Neuronal stem cell (in vitro differentiated cells): ENCODE results near the gene CABLES2.
A peak's percentile ranks its signal among the peaks of the same experiment; 100 is the strongest.

Experiments
- DNase-seq: peaks from one replicate; pipeline ENCODE4 v3.0.0-alpha.2; 2013; ENCODE audit warnings: low spot score
- H2AFZ ChIP-seq: one replicate; pipeline ENCODE4 v1.6.1; 2013; ENCODE audit warnings: mild to moderate bottlenecking, low read length, inconsistent platforms
- H2AK5ac ChIP-seq: 2 replicates; pipeline ENCODE4 v1.6.1; 2013; ENCODE audit warnings: low read depth, mild to moderate bottlenecking, inconsistent platforms, low read length, moderate library complexity, mixed read lengths
- H2BK120ac ChIP-seq: 2 replicates; pipeline ENCODE4 v1.6.1; 2013; ENCODE audit warnings: low read depth, mild to moderate bottlenecking, inconsistent platforms, low read length, moderate library complexity, mixed read lengths
- H2BK12ac ChIP-seq: one replicate; pipeline ENCODE4 v1.6.1; 2013; ENCODE audit warnings: low read length, inconsistent platforms
- H2BK15ac ChIP-seq: 2 replicates; pipeline ENCODE4 v1.6.1; 2013; ENCODE audit warnings: mild to moderate bottlenecking, low read length, inconsistent platforms, mixed read lengths
- H2BK5ac ChIP-seq: one replicate; pipeline ENCODE4 v1.6.1; 2013; ENCODE audit warnings: inconsistent platforms, mild to moderate bottlenecking, low read length, moderate library complexity
- H3K14ac ChIP-seq: one replicate; pipeline ENCODE4 v1.6.1; 2013; ENCODE audit warnings: low read length, inconsistent platforms
- H3K18ac ChIP-seq: 2 replicates; pipeline ENCODE4 v1.6.1; 2013; ENCODE audit warnings: low read length, inconsistent platforms
- H3K23ac ChIP-seq: 2 replicates; pipeline ENCODE4 v1.6.1; 2013; ENCODE audit warnings: low read depth, mild to moderate bottlenecking, mixed read lengths, low read length, inconsistent platforms; ENCODE audit not compliant: poor library complexity
- H3K27ac ChIP-seq: replicated peaks from 3 replicates; pipeline ENCODE4 v1.5.1; 2013; ENCODE audit warnings: low read length, inconsistent platforms
- H3K27me3 ChIP-seq, 3 experiments: 2 replicates each; pipeline ENCODE4 v1.6.1; 2013; ENCODE audit warnings: low read length in 3 of 3, mild to moderate bottlenecking in 2 of 3, inconsistent platforms in 1 of 3, low read depth in 1 of 3, mixed read lengths in 1 of 3, moderate library complexity in 1 of 3; ENCODE audit not compliant: control insufficient read depth in 3 of 3, insufficient read depth in 3 of 3
- H3K36me3 ChIP-seq, 2 donors: replicated peaks in 1 of 2; 2 replicates each; pipeline ENCODE4 v1.6.1; 2013; ENCODE audit warnings: low read length in 2 of 2; ENCODE audit not compliant: control insufficient read depth in 2 of 2, insufficient read depth in 2 of 2
- H3K4ac ChIP-seq: 2 replicates; pipeline ENCODE4 v1.6.1; 2013; ENCODE audit warnings: inconsistent platforms, mild to moderate bottlenecking, low read length, moderate library complexity
- H3K4me1 ChIP-seq, 2 donors: 1 replicate in 1 of 2; 2 replicates in 1 of 2; pipeline ENCODE4 v1.6.1; 2013; ENCODE audit warnings: low read length in 2 of 2, low read depth in 1 of 2; ENCODE audit not compliant: control insufficient read depth in 2 of 2, insufficient read depth in 1 of 2
- H3K4me2 ChIP-seq: one replicate; pipeline ENCODE4 v1.6.1; 2013; ENCODE audit warnings: mild to moderate bottlenecking, low read length, inconsistent platforms; ENCODE audit not compliant: insufficient read depth, poor library complexity, severe bottlenecking
- H3K4me3 ChIP-seq, 2 donors: 2 replicates each; pipeline ENCODE4 v1.5.1; 2013; ENCODE audit warnings: low read length in 2 of 2, mild to moderate bottlenecking in 2 of 2, inconsistent platforms in 1 of 2, moderate library complexity in 1 of 2
- H3K79me1 ChIP-seq: one replicate; pipeline ENCODE4 v1.6.1; 2013; ENCODE audit warnings: low read depth, mild to moderate bottlenecking, inconsistent platforms, low read length, moderate library complexity
- H3K9ac ChIP-seq: one replicate; pipeline ENCODE4 v1.6.1; 2013; ENCODE audit warnings: mild to moderate bottlenecking, low read depth, low read length, inconsistent platforms; ENCODE audit not compliant: poor library complexity
- H3K9me3 ChIP-seq, 2 donors: replicated peaks in 1 of 2; 2 replicates each; pipeline versions ENCODE3 to v1.6.1; 2013; ENCODE audit warnings: low read length in 2 of 2, mild to moderate bottlenecking in 2 of 2, inconsistent platforms in 1 of 2, low read depth in 1 of 2, mixed read lengths in 1 of 2, moderate library complexity in 1 of 2; ENCODE audit not compliant: control insufficient read depth in 2 of 2, insufficient read depth in 1 of 2
- H4K8ac ChIP-seq: one replicate; pipeline ENCODE4 v1.6.1; 2013; ENCODE audit warnings: low read depth, mild to moderate bottlenecking, inconsistent platforms, low read length, moderate library complexity
- H4K91ac ChIP-seq: one replicate; pipeline ENCODE4 v1.6.1; 2013; ENCODE audit warnings: low read length, low read depth, mild to moderate bottlenecking, inconsistent platforms; ENCODE audit not compliant: poor library complexity
- WGBS, 2 donors: extraction: QIAGEN DNeasy Blood & Tissue Kit; methylation state at CpG; one replicate each; pipeline ENCODE4 v1.1.7; 2013; ENCODE audit warnings: missing lambda C conversion rate in 2 of 2, mixed read lengths in 1 of 2; ENCODE audit not compliant: insufficient read length in 2 of 2, insufficient replicate concordance in 1 of 2; ENCODE audit errors: extremely low coverage in 2 of 2; 5-methylcytosine and 5-hydroxymethylcytosine counted together

CABLES2 gene

DNA sequence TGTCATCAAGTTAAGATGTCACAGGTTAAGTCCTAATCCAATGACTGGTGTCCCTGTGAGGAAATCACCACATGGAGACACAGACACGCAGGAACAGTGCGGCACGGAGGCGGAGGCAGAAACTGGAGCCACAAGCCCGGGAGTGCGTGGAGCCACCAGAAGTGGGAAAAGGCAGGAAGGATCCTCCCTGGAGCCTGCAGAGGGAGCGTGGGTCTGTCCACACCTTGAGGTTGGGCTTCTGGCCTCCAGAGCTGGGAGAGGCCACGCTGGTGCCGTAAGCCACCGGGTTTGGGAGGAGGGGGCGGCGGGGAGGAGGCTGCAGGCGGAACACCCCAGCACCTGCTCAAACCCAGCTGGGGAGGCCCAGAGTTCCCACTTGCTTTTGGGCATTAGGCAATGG is 3.8 kb downstream of the CABLES2 start:
- H2BK120ac ChIP-seq: no peak overlapping the region
- H3K36me3 ChIP-seq: peaks cover 7% of the 10 kb centered on the region in 2 donors
- no peak overlapping the region for H2BK15ac ChIP-seq
- no peak overlapping the region for H2AK5ac ChIP-seq
- H3K23ac ChIP-seq: peak overlapping the region; percentile 55
- H2BK12ac ChIP-seq: no peak overlapping the region
- no peak for DNase-seq
- H3K4me1 ChIP-seq: peaks cover 9 to 16% of the 10 kb centered on the region in 2 donors
- peaks cover 24% of the 10 kb centered on the region for H3K79me1 ChIP-seq
- H2BK5ac ChIP-seq: no peak overlapping the region
- H3K27ac ChIP-seq: no peak overlapping the region
- no peaks in the 10 kb centered on the region for H3K9me3 ChIP-seq
- no peak overlapping the region for H4K8ac ChIP-seq
- H3K4ac ChIP-seq: no peak overlapping the region
- H3K18ac ChIP-seq: no peak overlapping the region
- no peak overlapping the region for H3K9ac ChIP-seq
- H3K4me2 ChIP-seq: no peak overlapping the region
- WGBS, 2 donors: no CpG with 5 or more reads among the region's 13 CpGs
- no peak overlapping the region for H4K91ac ChIP-seq
- no peak overlapping the region for H3K4me3 ChIP-seq
- H3K27me3 ChIP-seq: peaks cover 0 to 9% (median 0%) of the 10 kb centered on the region in 3 experiments
- H2AFZ ChIP-seq: no peak overlapping the region
- no peak overlapping the region for H3K14ac ChIP-seq

DNA sequence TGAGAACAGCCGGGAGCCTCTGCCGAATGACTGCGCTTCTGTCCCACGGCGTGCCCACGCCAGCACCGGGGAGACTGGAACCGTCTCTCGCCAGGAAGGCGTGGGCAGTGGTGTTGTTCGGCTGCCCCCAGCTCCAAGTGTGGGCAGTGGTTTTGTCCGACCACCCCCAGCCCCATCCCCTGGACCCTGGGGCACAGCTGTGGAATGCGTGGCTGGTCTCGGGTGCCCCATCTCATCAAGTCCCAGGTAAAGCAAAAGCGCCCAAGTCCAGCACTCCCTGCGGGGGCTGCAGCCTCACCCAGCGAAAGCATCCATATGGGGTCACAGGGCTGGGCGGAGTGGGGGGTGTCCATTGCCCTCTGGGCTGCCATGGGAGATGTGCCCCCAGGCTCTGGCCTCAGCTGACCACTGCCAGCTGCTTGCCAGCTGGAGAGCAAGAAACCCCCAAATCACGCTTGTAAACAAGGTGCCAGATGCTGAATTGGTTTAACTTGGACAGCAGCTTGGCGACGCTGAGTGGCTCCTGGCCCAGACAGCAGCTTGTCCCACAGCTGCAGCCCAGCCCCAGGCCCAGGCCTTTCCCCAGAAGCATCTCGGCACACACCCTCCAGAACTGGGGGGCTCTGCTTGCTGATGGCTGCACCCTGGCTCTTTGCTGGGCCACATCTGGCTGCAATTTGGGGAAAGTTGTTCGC is 4.5 kb downstream of the CABLES2 start:
- Histone ChIP-seq H3K9ac (no peak overlapping the region), H2BK12ac (no peak overlapping the region), H3K23ac (peak overlapping the region; percentile 55), H2AFZ (no peak overlapping the region), H3K27me3 (peaks cover 0 to 2% (median 0%) of the 10 kb centered on the region in 3 experiments), H3K4me3 (no peak overlapping the region), H2BK15ac (no peak overlapping the region), H3K36me3 (peaks cover 7 to 11% of the 10 kb centered on the region in 2 donors), H3K4me1 (peaks cover 9 to 14% of the 10 kb centered on the region in 2 donors), H4K8ac (no peak overlapping the region), H4K91ac (no peak overlapping the region), H3K4me2 (no peak overlapping the region), H3K9me3 (peaks cover 0 to 1% of the 10 kb centered on the region in 2 donors), H3K27ac (no peak overlapping the region), H3K4ac (no peak overlapping the region), H3K79me1 (peaks cover 31% of the 10 kb centered on the region), H2AK5ac (no peak overlapping the region), H2BK120ac (no peak overlapping the region), H3K14ac (no peak overlapping the region), H2BK5ac (no peak overlapping the region), H3K18ac (no peak overlapping the region)
- no peak for DNase-seq
- WGBS, 2 donors: no CpG with 5 or more reads among the region's 23 CpGs

DNA sequence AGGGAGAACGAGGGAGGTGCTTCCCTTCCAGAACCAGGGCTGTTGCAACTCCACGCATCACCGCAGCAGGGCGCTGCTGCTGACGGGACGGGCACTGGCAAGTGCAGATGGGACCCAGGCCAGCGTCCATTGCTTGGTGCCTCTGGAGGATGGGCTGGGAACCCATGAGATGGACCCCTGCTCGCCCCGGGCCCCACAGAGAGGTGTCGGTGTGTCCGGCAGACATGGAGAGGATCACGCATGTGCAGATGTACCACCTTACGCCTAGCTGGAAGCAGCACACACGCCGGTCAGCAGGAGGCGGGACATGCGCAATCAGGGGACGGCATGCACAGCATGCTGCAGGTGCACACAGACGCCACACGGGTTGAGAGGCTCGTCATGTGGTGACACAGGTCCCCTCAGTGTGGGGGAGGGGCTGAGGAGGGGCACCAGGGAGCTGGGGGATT is 5.7 kb downstream of the CABLES2 start:
- H3K14ac ChIP-seq: peak overlapping the region; percentile 56
- H3K36me3 ChIP-seq: peaks cover 7 to 14% of the 10 kb centered on the region in 2 donors
- peaks cover 9 to 10% of the 10 kb centered on the region in 2 donors for H3K4me1 ChIP-seq
- no peak overlapping the region for H2BK15ac ChIP-seq
- no peak overlapping the region for H3K4ac ChIP-seq
- peaks cover 30% of the 10 kb centered on the region for H3K79me1 ChIP-seq
- H2BK12ac ChIP-seq: peak overlapping the region; percentile 90
- H4K8ac ChIP-seq: peak overlapping the region; percentile 43
- no peak overlapping the region for H3K27ac ChIP-seq
- H3K4me2 ChIP-seq: no peak overlapping the region
- H3K9me3 ChIP-seq: peaks cover 0 to 2% of the 10 kb centered on the region in 2 donors
- H3K9ac ChIP-seq: peak overlapping the region; percentile 63
- H2AFZ ChIP-seq: no peak overlapping the region
- H3K27me3 ChIP-seq: no peaks in the 10 kb centered on the region
- no peak overlapping the region for H4K91ac ChIP-seq
- no CpG with 5 or more reads among the region's 21 CpGs for WGBS, 2 donors
- H2AK5ac ChIP-seq: peak overlapping the region; percentile 94
- H3K4me3 ChIP-seq: peak overlapping the region in 1 of 2 donors; percentile 31
- H3K23ac ChIP-seq: peak overlapping the region; percentile 97
- no peak for DNase-seq
- no peak overlapping the region for H2BK5ac ChIP-seq
- H2BK120ac ChIP-seq: no peak overlapping the region
- peak overlapping the region; percentile 64 for H3K18ac ChIP-seq

DNA sequence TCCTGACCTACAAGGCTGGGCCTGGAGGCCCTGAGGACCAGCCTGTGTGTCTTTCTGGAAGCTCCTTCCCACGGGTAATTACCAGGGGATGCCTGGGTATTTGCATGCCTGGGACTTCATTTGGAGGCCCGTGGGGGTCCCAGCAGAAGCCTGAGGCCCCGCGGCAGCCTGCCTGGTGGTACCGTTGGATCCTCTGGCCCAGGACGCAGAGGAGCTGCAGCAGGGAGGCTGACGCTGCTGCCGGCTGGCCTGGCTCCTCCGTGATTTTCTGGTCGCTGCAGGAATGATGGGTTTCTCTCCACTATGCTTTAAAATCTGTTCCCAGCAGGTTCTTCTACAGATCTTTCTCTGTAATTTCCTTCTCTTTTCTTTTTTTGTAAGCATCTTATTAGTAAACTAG is 6.5 kb downstream of the CABLES2 start:
- Histone ChIP-seq H2BK12ac (no peak overlapping the region), H3K4me3 (no peak overlapping the region), H2AK5ac (no peak overlapping the region), H2BK120ac (no peak overlapping the region), H3K27ac (no peak overlapping the region), H4K91ac (no peak overlapping the region), H4K8ac (no peak overlapping the region), H3K9me3 (peaks cover 0 to 2% of the 10 kb centered on the region in 2 donors), H3K27me3 (no peaks in the 10 kb centered on the region), H3K4ac (no peak overlapping the region), H2AFZ (no peak overlapping the region), H3K4me1 (peaks cover 2% of the 10 kb centered on the region in 2 donors), H2BK15ac (no peak overlapping the region), H3K9ac (no peak overlapping the region), H3K14ac (no peak overlapping the region), H3K23ac (no peak overlapping the region), H3K4me2 (no peak overlapping the region), H3K18ac (no peak overlapping the region), H3K36me3 (peaks cover 14 to 18% of the 10 kb centered on the region in 2 donors), H3K79me1 (peaks cover 29% of the 10 kb centered on the region), H2BK5ac (peak overlapping the region; percentile 66)
- WGBS, 2 donors: no CpG with 5 or more reads among the region's 10 CpGs
- no peak for DNase-seq
